Endothelial cell of umbilical vein (primary cell): ENCODE measurements around the gene INHBE. TPM values are rescaled to one million over a fixed set of nuclear protein-coding genes. Genes with fewer than 3 reads are reported as not detected.
A peak's percentile ranks its signal among the peaks of the same experiment; 100 is the strongest.

Experiments
- BruUV-seq: library from RNA; stranded (reverse); fragments of 400-500 nt; replicated peaks from 2 replicates; lab custom pipeline; 2021; lab: Mats Ljungman, UMichigan
- CTCF ChIA-PET: fragments of 300-600, 350-600 bp; sonication (Branson Sonifier 250); formaldehyde crosslinking; loops from one replicate; lab custom pipeline; 2021; ENCODE audit warnings: antibody characterized with exemption, inconsistent platforms; lab: Charles Lee
- POLR2A ChIA-PET: fragments of 300-600, 350-600 bp; sonication (Branson Sonifier 250); formaldehyde crosslinking; loops from one replicate; lab custom pipeline; 2021; ENCODE audit warnings: antibody characterized with exemption, inconsistent platforms; lab: Charles Lee
- DNase-seq: peaks from one replicate; pipeline ENCODE4 v3.0.0-alpha.2; 2011; ENCODE audit warnings: low read depth, low spot score
- FAIRE-seq: peaks from 2 replicates; lab custom pipeline; 2011; peaks lifted over from hg19 to GRCh38; lab: Jason Lieb, UNC
- H2AFZ ChIP-seq: 2 replicates; pipeline ENCODE4 v1.6.0; 2012; ENCODE audit warnings: low read depth, low read length, control low read depth, inconsistent platforms
- H3K27ac ChIP-seq: 2 replicates; pipeline ENCODE4 v1.5.1; 2011; ENCODE audit warnings: low read depth, mild to moderate bottlenecking, control low read depth, low read length, moderate library complexity; ENCODE audit not compliant: insufficient read depth
- H3K27me3 ChIP-seq, 2 experiments: 2 replicates each; pipeline versions ENCODE4 v1.6.0 to v1.6.1; 2011; ENCODE audit warnings: low read length in 2 of 2, mixed read lengths in 1 of 2; ENCODE audit not compliant: control insufficient read depth in 2 of 2, insufficient read depth in 2 of 2
- H3K36me3 ChIP-seq, 2 experiments: 2 replicates in 1 of 2; 3 replicates in 1 of 2; pipeline ENCODE4 v1.5.1; 2011; ENCODE audit warnings: low read length in 2 of 2, mild to moderate bottlenecking in 1 of 2, moderate library complexity in 1 of 2; ENCODE audit not compliant: control insufficient read depth in 2 of 2, insufficient read depth in 2 of 2; ENCODE audit errors: extremely low read depth in 1 of 2
- H3K4me1 ChIP-seq: 3 replicates; pipeline ENCODE4 v1.5.1; 2011; ENCODE audit warnings: mild to moderate bottlenecking, low read length; ENCODE audit not compliant: control insufficient read depth, insufficient read depth; ENCODE audit errors: extremely low read depth
- H3K4me2 ChIP-seq: 2 replicates; pipeline ENCODE4 v1.6.1; 2011; ENCODE audit warnings: low read length, control low read depth, mixed read lengths; ENCODE audit not compliant: insufficient read depth
- H3K4me3 ChIP-seq, 3 experiments: fragments of 200-600 bp in 1 of 3; sonication (generic), shearing (Covaris generic) in 1 of 3; replicated peaks in 1 of 3; 2 replicates each; pipeline ENCODE4 v1.5.1; 2011 to 2016; ENCODE audit warnings: control low read depth in 3 of 3, low read length in 3 of 3, mild to moderate bottlenecking in 2 of 3, inconsistent platforms in 1 of 3, low read depth in 1 of 3, moderate library complexity in 1 of 3; ENCODE audit not compliant: insufficient read depth in 1 of 3
- H3K79me2 ChIP-seq: 2 replicates; pipeline ENCODE4 v1.6.0; 2012; ENCODE audit warnings: low read length, inconsistent platforms; ENCODE audit not compliant: control insufficient read depth, insufficient read depth
- H3K9ac ChIP-seq: replicated peaks from 2 replicates; pipeline ENCODE3; 2011; ENCODE audit warnings: low read length, control low read depth; ENCODE audit not compliant: insufficient read depth; ENCODE audit errors: extremely low read depth
- H3K9me1 ChIP-seq: replicated peaks from 3 replicates; pipeline ENCODE4 v1.6.0; 2011; ENCODE audit warnings: mild to moderate bottlenecking, low read length; ENCODE audit not compliant: control insufficient read depth, insufficient read depth; ENCODE audit errors: extremely low read depth
- H3K9me3 ChIP-seq: replicated peaks from 2 replicates; pipeline ENCODE4 v1.5.1; 2012; ENCODE audit warnings: low read length, inconsistent platforms; ENCODE audit not compliant: control insufficient read depth, insufficient read depth
- H4K20me1 ChIP-seq: replicated peaks from 2 replicates; pipeline ENCODE3; 2011; ENCODE audit warnings: mild to moderate bottlenecking, low read length; ENCODE audit not compliant: control insufficient read depth, insufficient read depth; ENCODE audit errors: extremely low read depth
- EZH2 ChIP-seq: IDR thresholded peaks from 2 replicates; pipeline ENCODE4 v1.6.1; 2012; ENCODE audit warnings: borderline replicate concordance, low read depth, mild to moderate bottlenecking, moderate library complexity, low read length, inconsistent platforms; ENCODE audit not compliant: severe bottlenecking
- FOS ChIP-seq: IDR thresholded peaks from 2 replicates; pipeline ENCODE4 v1.6.1; 2011; ENCODE audit warnings: mild to moderate bottlenecking, low read length, moderate library complexity, borderline replicate concordance; ENCODE audit not compliant: insufficient read depth
- GATA2 ChIP-seq: IDR thresholded peaks from 2 replicates; pipeline ENCODE4 v1.7.0; 2011; ENCODE audit warnings: low read depth, mild to moderate bottlenecking, moderate library complexity, mixed read lengths, low read length; ENCODE audit not compliant: insufficient read length, insufficient read depth
- JUN ChIP-seq: IDR thresholded peaks from 2 replicates; pipeline ENCODE4 v1.6.1; 2011; ENCODE audit warnings: borderline replicate concordance, low read depth; ENCODE audit not compliant: insufficient read length, insufficient read depth
- MYC ChIP-seq: IDR thresholded peaks from one replicate; pipeline ENCODE4 v1.6.1; 2011; ENCODE audit warnings: mild to moderate bottlenecking, low read depth, low read length
- POLR2A ChIP-seq: IDR thresholded peaks from 2 replicates; pipeline ENCODE4 v1.6.1; 2012; ENCODE audit warnings: low read depth, mild to moderate bottlenecking, control low read depth, low read length
- POLR2AphosphoS5 ChIP-seq: IDR thresholded peaks from 2 replicates; pipeline ENCODE4 v1.6.1; 2012; ENCODE audit warnings: low read depth, mild to moderate bottlenecking, control low read depth, low read length, moderate library complexity; ENCODE audit not compliant: insufficient read depth
- dilution Hi-C: fragments of 300-500 bp; cut with MboI; formaldehyde crosslinking; loops from one replicate; pipeline ENCODE4 v1.15.0; 2019; ENCODE audit warnings: low sequenced_read_pairs; ENCODE audit not compliant: extremely low pct_ligation_motif_present
- intact Hi-C: fragments of 100-400 bp; cut with micrococcal nuclease; formaldehyde crosslinking; loops from one replicate; pipeline ENCODE4 v1.10.0; 2022
- polyA plus RNA-seq, 4 experiments: library from polyadenylated mRNA; depleted of rRNA in 3 of 4; stranded (reverse) in 3 of 4; unstranded in 1 of 4; fragments of >200 nt; gene quantifications; 2 replicates each; pipeline versions ENCODE4 v1.2.1 to v1.2.3, GENCODE V29; 2011 to 2012; ENCODE audit warnings: missing spikeins in 1 of 4
- total RNA-seq: library from RNA; stranded (reverse); gene quantifications from 2 replicates; pipeline ENCODE4 v1.2.3, GENCODE V29; 2021
- TF ChIP-seq, protein P1 (sequence below), 2 donors: IDR thresholded peaks; 1 replicate in 1 of 2; 2 replicates in 1 of 2; pipeline ENCODE4 v1.5.1; 2011; ENCODE audit warnings: low read length in 2 of 2, mild to moderate bottlenecking in 2 of 2, moderate library complexity in 2 of 2, control low read depth in 1 of 2, inconsistent platforms in 1 of 2, low read depth in 1 of 2; ENCODE audit not compliant: insufficient read depth in 1 of 2; ENCODE audit errors: extremely low read depth in 1 of 2
- TF ChIP-seq, protein P2 (sequence below): IDR thresholded peaks from 2 replicates; pipeline ENCODE4 v1.6.1; 2011; ENCODE audit not compliant: insufficient read depth, insufficient read length

Gene INHBE
- total and polyA plus RNA-seq, 2 donors (not counting 3 experiments of a cell fraction or from before 2014, with no cell fraction given): not detected

DNA sequence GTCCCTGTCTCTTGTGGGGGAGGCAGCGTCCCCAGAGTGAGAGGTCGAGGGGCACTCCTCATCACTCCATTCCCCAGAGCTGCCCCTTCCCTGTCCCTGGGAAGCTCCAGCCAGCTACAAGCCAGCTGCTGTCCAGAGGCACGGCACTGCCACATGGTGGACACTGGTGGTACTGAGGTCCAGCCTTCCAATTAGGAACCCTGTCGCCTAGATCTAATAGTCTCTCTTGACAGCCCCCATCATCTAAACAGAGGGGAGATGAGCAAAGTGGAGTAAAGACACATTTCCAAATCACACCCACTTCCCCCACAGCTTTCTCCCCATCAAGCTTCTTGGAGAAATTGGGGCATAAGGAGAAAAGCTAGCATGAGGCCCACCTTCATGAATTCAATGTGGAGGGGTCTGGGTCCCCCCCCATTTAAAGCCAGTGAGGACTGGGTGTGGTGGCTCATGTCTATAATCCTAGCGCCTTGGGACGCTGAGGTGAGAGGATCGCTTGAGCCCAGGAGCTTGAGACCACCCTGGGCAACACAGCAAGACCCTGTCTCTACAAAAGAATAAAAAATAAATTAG is 2.1 kb upstream of the INHBE start:
- no peaks in the 10 kb centered on the region for H3K79me2 ChIP-seq
- H3K36me3 ChIP-seq: no peaks in the 10 kb centered on the region
- no peak overlapping the region for H3K4me3 ChIP-seq
- ChIA-PET POLR2A (interaction anchor here (1.3 kb wide), 1 partner anchor 145 kb away, joined by 6 read pairs; no protein-coding TSS in a partner anchor), CTCF (interaction anchor here (0.6 to 7.9 kb wide), 39 partner anchors 10 to 240 kb away, joined by 3 to 394 read pairs (median 7); partner anchors contain the start of genes INHBC, SHMT2 and STAC3)
- H2AFZ ChIP-seq: no peak overlapping the region
- DNase-seq: peak; percentile 75
- H4K20me1 ChIP-seq: no peaks in the 10 kb centered on the region
- H3K9me1 ChIP-seq: no peaks in the 10 kb centered on the region
- no peaks in the 10 kb centered on the region for H3K27me3 ChIP-seq
- intact Hi-C loops (loop anchor here (1.0 to 2.0 kb wide), 4 partner anchors 22 to 240 kb away; partner anchors contain the start of gene R3HDM2), dilution Hi-C loops (no loop called here)
- H3K9ac ChIP-seq: no peak overlapping the region
- H3K9me3 ChIP-seq: no peaks in the 10 kb centered on the region
- no peak overlapping the region for H3K4me2 ChIP-seq
- H3K4me1 ChIP-seq: peaks cover 3% of the 10 kb centered on the region
- H3K27ac ChIP-seq: no peak overlapping the region
- no peak for TF ChIP-seq EZH2
- TF ChIP-seq, protein P1, sequence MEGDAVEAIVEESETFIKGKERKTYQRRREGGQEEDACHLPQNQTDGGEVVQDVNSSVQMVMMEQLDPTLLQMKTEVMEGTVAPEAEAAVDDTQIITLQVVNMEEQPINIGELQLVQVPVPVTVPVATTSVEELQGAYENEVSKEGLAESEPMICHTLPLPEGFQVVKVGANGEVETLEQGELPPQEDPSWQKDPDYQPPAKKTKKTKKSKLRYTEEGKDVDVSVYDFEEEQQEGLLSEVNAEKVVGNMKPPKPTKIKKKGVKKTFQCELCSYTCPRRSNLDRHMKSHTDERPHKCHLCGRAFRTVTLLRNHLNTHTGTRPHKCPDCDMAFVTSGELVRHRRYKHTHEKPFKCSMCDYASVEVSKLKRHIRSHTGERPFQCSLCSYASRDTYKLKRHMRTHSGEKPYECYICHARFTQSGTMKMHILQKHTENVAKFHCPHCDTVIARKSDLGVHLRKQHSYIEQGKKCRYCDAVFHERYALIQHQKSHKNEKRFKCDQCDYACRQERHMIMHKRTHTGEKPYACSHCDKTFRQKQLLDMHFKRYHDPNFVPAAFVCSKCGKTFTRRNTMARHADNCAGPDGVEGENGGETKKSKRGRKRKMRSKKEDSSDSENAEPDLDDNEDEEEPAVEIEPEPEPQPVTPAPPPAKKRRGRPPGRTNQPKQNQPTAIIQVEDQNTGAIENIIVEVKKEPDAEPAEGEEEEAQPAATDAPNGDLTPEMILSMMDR (IDR thresholded peaks at IDR 0.05; ENCODE audit: extremely low read depth in 1 of 2, insufficient read depth in 1 of 2, low read depth in 1 of 2, low read length in 2 of 2): peak; percentile 85 to 93
- TF ChIP-seq, protein P2, sequence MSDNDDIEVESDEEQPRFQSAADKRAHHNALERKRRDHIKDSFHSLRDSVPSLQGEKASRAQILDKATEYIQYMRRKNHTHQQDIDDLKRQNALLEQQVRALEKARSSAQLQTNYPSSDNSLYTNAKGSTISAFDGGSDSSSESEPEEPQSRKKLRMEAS: peak; percentile 19
- no TSS peak for BruUV-seq
- peak; percentile 83 for FAIRE-seq

DNA sequence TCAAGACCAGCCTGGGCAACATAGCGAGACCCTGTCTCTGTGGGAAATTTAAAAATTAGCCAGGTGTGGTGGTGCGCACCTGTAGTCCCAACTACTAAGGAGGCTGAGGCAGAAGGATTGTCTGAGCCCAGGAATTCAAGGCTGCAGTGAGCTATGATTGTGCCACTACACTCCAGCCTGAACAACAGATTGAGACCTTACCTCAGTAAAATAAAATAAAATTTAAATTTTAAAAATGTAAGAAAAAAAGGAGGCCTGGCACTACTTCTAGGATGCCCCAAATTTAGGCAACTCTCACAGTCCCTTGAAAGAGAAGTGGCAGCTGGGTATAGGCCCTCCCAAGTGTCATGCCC is 918 bp upstream of the INHBE start:
- H3K9ac ChIP-seq: no peak overlapping the region
- no peaks in the 10 kb centered on the region for H3K9me1 ChIP-seq
- peaks cover 8% of the 10 kb centered on the region for H3K4me1 ChIP-seq
- H3K27ac ChIP-seq: no peak overlapping the region
- H3K4me2 ChIP-seq: no peak overlapping the region
- DNase-seq: no peak
- intact Hi-C loops (no loop called here), dilution Hi-C loops (no loop called here)
- no peaks in the 10 kb centered on the region for H4K20me1 ChIP-seq
- ChIA-PET POLR2A (no interaction called here), CTCF (interaction anchor here (1.2 to 7.9 kb wide), 4 partner anchors 28 to 193 kb away, joined by 3 to 394 read pairs (median 44); no protein-coding TSS in a partner anchor)
- no peak overlapping the region for H3K4me3 ChIP-seq
- H3K9me3 ChIP-seq: no peaks in the 10 kb centered on the region
- no peak for FAIRE-seq
- H3K79me2 ChIP-seq: no peaks in the 10 kb centered on the region
- TF ChIP-seq GATA2 (no peak), MYC (no peak), JUN (no peak), POLR2A (no peak), FOS (no peak), POLR2AphosphoS5 (no peak)
- TF ChIP-seq, protein P2: no peak
- TF ChIP-seq, protein P1 (IDR thresholded peaks at IDR 0.05; ENCODE audit: extremely low read depth in 1 of 2, insufficient read depth in 1 of 2, low read depth in 1 of 2, low read length in 2 of 2): no peak
- H3K27me3 ChIP-seq: no peaks in the 10 kb centered on the region
- no peaks in the 10 kb centered on the region for H3K36me3 ChIP-seq
- BruUV-seq: no TSS peak
- H2AFZ ChIP-seq: no peak overlapping the region
